Mesodermal cell (in vitro differentiated cells): ENCODE measurements around the gene MSANTD2. TPM values are rescaled to one million over a fixed set of nuclear protein-coding genes. Genes with fewer than 3 reads are reported as not detected.

ENCODE experiments used
- H3K27ac ChIP-seq: 2 replicates; pipeline ENCODE4 v1.7.0; 2013; ENCODE audit warnings: mild to moderate bottlenecking, low read depth, low read length, moderate library complexity; ENCODE audit not compliant: severe bottlenecking
- H3K36me3 ChIP-seq: 2 replicates; pipeline ENCODE4 v1.7.1; 2013; ENCODE audit warnings: mild to moderate bottlenecking, low read length, moderate library complexity; ENCODE audit not compliant: control insufficient read depth, insufficient read depth
- H3K4me1 ChIP-seq: one replicate; pipeline ENCODE4 v1.7.1; 2013; ENCODE audit warnings: mild to moderate bottlenecking, low read length; ENCODE audit not compliant: insufficient read depth, control insufficient read depth, poor library complexity, severe bottlenecking
- H3K4me3 ChIP-seq: 2 replicates; pipeline ENCODE4 v1.7.0; 2013; ENCODE audit warnings: low read length, control low read depth, mild to moderate bottlenecking; ENCODE audit not compliant: insufficient read depth, poor library complexity, severe bottlenecking; ENCODE audit errors: extremely low read depth
- H3K9me3 ChIP-seq: 2 replicates; pipeline ENCODE4 v1.7.1; 2013; ENCODE audit warnings: mild to moderate bottlenecking, low read length, moderate library complexity; ENCODE audit not compliant: control insufficient read depth
- WGBS, 2 experiments: methylation state at CpG; one replicate each; pipeline ENCODE4 v1.1.5; 2013; ENCODE audit warnings: missing lambda C conversion rate in 2 of 2; ENCODE audit not compliant: insufficient coverage in 2 of 2; 5-methylcytosine and 5-hydroxymethylcytosine counted together
- polyA plus RNA-seq, 2 experiments: library from polyadenylated mRNA; stranded (reverse); fragments of 50-300 nt; gene quantifications; one replicate each; pipeline ENCODE4 v1.2.3, GENCODE V29; 2013

The MSANTD2 gene
- polyA plus RNA-seq (2013, experiment 1 of 2): 15.2 TPM
- polyA plus RNA-seq (2013, experiment 2 of 2): 14.4 TPM

GRCh38 chr11:124800226-124800929 lies at the start of gene MSANTD2:
MSANTD2 (minus strand) TSS chr11:124800406; CDS start chr11:124800380, 26 bp downstream.
- Histone ChIP-seq H3K4me1 (peaks cover 10% of the 10 kb centered on the region), H3K36me3 (peaks cover 5% of the 10 kb centered on the region), H3K9me3 (no peaks in the 10 kb centered on the region), H3K27ac (peak within 1 kb of the TSS; percentile 95), H3K4me3 (peak within 1 kb of the TSS; percentile 68)
- 0% methylated on average over 43 to 44 of the region's 62 CpGs for WGBS, 2 experiments

GRCh38 chr11:124846070-124846673 lies 46.0 kb upstream of the MSANTD2 start:
- H3K27ac ChIP-seq: no peak overlapping the region
- no peak overlapping the region for H3K4me3 ChIP-seq
- 46 to 63% methylated on average over 7 to 8 of the region's 11 CpGs for WGBS, 2 experiments
- no peaks in the 10 kb centered on the region for H3K4me1 ChIP-seq
- H3K9me3 ChIP-seq: no peaks in the 10 kb centered on the region
- H3K36me3 ChIP-seq: no peaks in the 10 kb centered on the region

GRCh38 chr11:124844664-124845079 lies 44.5 kb upstream of the MSANTD2 start:
- Histone ChIP-seq H3K4me1 (peaks cover 3% of the 10 kb centered on the region), H3K4me3 (no peak overlapping the region), H3K27ac (no peak overlapping the region), H3K9me3 (no peaks in the 10 kb centered on the region), H3K36me3 (no peaks in the 10 kb centered on the region)
- WGBS, 2 experiments: 17 to 46% methylated on average over 3 to 4 of the region's 8 CpGs

- H3K9me3 ChIP-seq: no peaks in the 10 kb centered on the region
Measured at GRCh38 chr11:124843616-124843910, 43.4 kb upstream of the MSANTD2 start.

GRCh38 chr11:124842305-124842704 lies 42.1 kb upstream of the MSANTD2 start:
- Histone ChIP-seq H3K4me1 (peaks cover 3% of the 10 kb centered on the region), H3K9me3 (no peaks in the 10 kb centered on the region), H3K4me3 (no peak overlapping the region), H3K36me3 (no peaks in the 10 kb centered on the region), H3K27ac (no peak overlapping the region)
- 31 to 63% methylated on average over 2 to 4 of the region's 4 CpGs for WGBS, 2 experiments

More at GRCh38 chr11:124843616-124843910, 43.4 kb upstream of the MSANTD2 start:
- Histone ChIP-seq H3K36me3 (no peaks in the 10 kb centered on the region), H3K4me3 (no peak overlapping the region), H3K27ac (no peak overlapping the region), H3K4me1 (peaks cover 3% of the 10 kb centered on the region)
- WGBS, 2 experiments: 22 to 26% methylated on average over 7 to 8 of the region's 8 CpGs

- Histone ChIP-seq H3K27ac (no peak overlapping the region), H3K4me1 (peaks cover 3% of the 10 kb centered on the region), H3K36me3 (no peaks in the 10 kb centered on the region), H3K9me3 (no peaks in the 10 kb centered on the region), H3K4me3 (no peak overlapping the region)
- WGBS, 2 experiments: 31 to 41% methylated on average over 1 to 2 of the region's 2 CpGs
Measured at GRCh38 chr11:124841840-124842239, 41.6 kb upstream of the MSANTD2 start.

GRCh38 chr11:124841201-124841600 lies 41.0 kb upstream of the MSANTD2 start:
- Histone ChIP-seq H3K27ac (no peak overlapping the region), H3K9me3 (no peaks in the 10 kb centered on the region), H3K4me3 (no peak overlapping the region), H3K4me1 (peaks cover 3% of the 10 kb centered on the region), H3K36me3 (no peaks in the 10 kb centered on the region)
- 80 to 100% methylated on average over 1 of the region's 3 CpGs for WGBS, 2 experiments

GRCh38 chr11:124840666-124841065 lies 40.5 kb upstream of the MSANTD2 start:
- Histone ChIP-seq H3K4me3 (no peak overlapping the region), H3K27ac (no peak overlapping the region), H3K9me3 (no peaks in the 10 kb centered on the region), H3K36me3 (no peaks in the 10 kb centered on the region), H3K4me1 (peaks cover 3% of the 10 kb centered on the region)
- WGBS, 2 experiments: 29% methylated on average over 1 of the region's 1 CpG; no CpG with 5 or more reads in 1 of the 2 experiments

- peak overlapping the region; percentile 31 for H3K4me3 ChIP-seq
- H3K36me3 ChIP-seq: no peaks in the 10 kb centered on the region
- no peaks in the 10 kb centered on the region for H3K9me3 ChIP-seq
- no peak overlapping the region for H3K27ac ChIP-seq
- whole genome bisulfite sequencing, 2 experiments: 0 to 1% methylated on average over 9 to 11 of the region's 20 CpGs
- H3K4me1 ChIP-seq: peaks cover 3% of the 10 kb centered on the region
Measured at GRCh38 chr11:124839972-124840621, 39.9 kb upstream of the MSANTD2 start.

- Histone ChIP-seq H3K27ac (no peak overlapping the region), H3K36me3 (no peaks in the 10 kb centered on the region), H3K4me1 (peaks cover 3% of the 10 kb centered on the region), H3K9me3 (no peaks in the 10 kb centered on the region), H3K4me3 (peak overlapping the region; percentile 31)
- WGBS, 2 experiments: 1% methylated on average over 66 to 69 of the region's 87 CpGs
Measured at GRCh38 chr11:124839128-124839971, 39.1 kb upstream of the MSANTD2 start.
